Measurements from ENCODE around the gene C13orf46.

- TF ChIP-seq SIN3A (IDR thresholded peaks at IDR 0.05; ENCODE audit: low read depth, low read length) (no peak), ESRRA (IDR thresholded peaks at IDR 0.05; ENCODE audit: low read length) (no peak), POLR2A (IDR thresholded peaks at IDR 0.05; ENCODE audit: low read depth, low read length) (no peak)
Observed at GRCh38 chr13:113962975-113963374, 10.9 kb downstream of the C13orf46 start.
